ENCODE results near the gene SFXN4. TPM values are rescaled to one million over a fixed set of nuclear protein-coding genes. Genes with fewer than 3 reads are reported as not detected.

The SFXN4 gene
- total and polyA plus RNA-seq, 2 experiments from 2014 or later: 18.6 to 22.3 TPM

DNA sequence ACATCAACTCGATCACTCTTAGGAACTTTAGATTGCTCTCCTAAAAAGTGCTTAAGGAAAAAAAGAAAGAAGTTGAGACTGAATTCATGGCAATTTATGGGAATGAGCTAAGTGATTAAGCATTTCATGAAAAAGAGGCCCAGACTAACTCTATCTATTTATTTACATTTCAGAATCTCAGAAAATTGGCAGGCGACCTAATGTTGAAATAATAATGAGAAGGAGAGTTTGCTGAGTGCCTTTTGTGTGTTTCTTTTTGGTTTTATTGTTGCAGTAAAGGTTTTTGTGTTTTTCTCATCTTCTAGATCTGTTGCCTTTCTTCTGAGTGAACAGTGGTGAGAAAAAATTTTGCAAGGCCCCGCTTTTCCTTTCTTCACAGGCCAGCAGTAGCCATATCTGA is 45.7 kb upstream of the SFXN4 start:
- H3K36me3 Mint-ChIP-seq (ENCODE audit: low read depth): no peaks in the 10 kb centered on the region

More for the DNA sequence above, 45.7 kb upstream of the SFXN4 start:
- Mint-ChIP-seq H3K27ac (no peak overlapping the region), H3K4me1 (peaks cover 57% of the 10 kb centered on the region), H3K4me3 (no peak overlapping the region), H3K9me3 (no peaks in the 10 kb centered on the region), H3K27me3 (ENCODE audit: insufficient read depth, low read depth, poor library complexity) (peaks cover 30% of the 10 kb centered on the region)
- DNase-seq (ENCODE audit: low spot score) (no peak), ATAC-seq (no peak)
- Histone ChIP-seq H3K27me3 (ENCODE audit: insufficient read depth) (peaks cover 18% of the 10 kb centered on the region), H2AFZ (no peak overlapping the region), H3F3A (replicated peaks; ENCODE audit: low read depth) (peaks cover 6% of the 10 kb centered on the region; the same call in 1 of the 2 replicates), H4K20me1 (replicated peaks; ENCODE audit: insufficient read depth) (no peaks in the 10 kb centered on the region; the same call in 1 of the 2 replicates), H3K4me2 (no peak overlapping the region), H3K79me2 (replicated peaks; ENCODE audit: insufficient read depth) (no peaks in the 10 kb centered on the region), H3K4me1 (ENCODE audit: insufficient read depth) (peaks cover 48% of the 10 kb centered on the region), H3K4me3 (no peak overlapping the region), H3K36me3 (ENCODE audit: insufficient read depth) (no peaks in the 10 kb centered on the region), H3K9me2 (ENCODE audit: insufficient read depth) (no peaks in the 10 kb centered on the region), H3K27ac (ENCODE audit: low read depth) (no peak overlapping the region)
- TF ChIP-seq NANOG (IDR thresholded peaks at IDR 0.05; ENCODE audit: borderline replicate concordance): no peak
- TF ChIP-seq, protein P1, sequence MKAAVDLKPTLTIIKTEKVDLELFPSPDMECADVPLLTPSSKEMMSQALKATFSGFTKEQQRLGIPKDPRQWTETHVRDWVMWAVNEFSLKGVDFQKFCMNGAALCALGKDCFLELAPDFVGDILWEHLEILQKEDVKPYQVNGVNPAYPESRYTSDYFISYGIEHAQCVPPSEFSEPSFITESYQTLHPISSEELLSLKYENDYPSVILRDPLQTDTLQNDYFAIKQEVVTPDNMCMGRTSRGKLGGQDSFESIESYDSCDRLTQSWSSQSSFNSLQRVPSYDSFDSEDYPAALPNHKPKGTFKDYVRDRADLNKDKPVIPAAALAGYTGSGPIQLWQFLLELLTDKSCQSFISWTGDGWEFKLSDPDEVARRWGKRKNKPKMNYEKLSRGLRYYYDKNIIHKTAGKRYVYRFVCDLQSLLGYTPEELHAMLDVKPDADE (IDR thresholded peaks at IDR 0.05): no peak
- no peak for TF ChIP-seq ZNF331 (CRISPR knock-in tag; IDR thresholded peaks at IDR 0.05; ENCODE audit: low read depth)
- TF ChIP-seq, protein P2, sequence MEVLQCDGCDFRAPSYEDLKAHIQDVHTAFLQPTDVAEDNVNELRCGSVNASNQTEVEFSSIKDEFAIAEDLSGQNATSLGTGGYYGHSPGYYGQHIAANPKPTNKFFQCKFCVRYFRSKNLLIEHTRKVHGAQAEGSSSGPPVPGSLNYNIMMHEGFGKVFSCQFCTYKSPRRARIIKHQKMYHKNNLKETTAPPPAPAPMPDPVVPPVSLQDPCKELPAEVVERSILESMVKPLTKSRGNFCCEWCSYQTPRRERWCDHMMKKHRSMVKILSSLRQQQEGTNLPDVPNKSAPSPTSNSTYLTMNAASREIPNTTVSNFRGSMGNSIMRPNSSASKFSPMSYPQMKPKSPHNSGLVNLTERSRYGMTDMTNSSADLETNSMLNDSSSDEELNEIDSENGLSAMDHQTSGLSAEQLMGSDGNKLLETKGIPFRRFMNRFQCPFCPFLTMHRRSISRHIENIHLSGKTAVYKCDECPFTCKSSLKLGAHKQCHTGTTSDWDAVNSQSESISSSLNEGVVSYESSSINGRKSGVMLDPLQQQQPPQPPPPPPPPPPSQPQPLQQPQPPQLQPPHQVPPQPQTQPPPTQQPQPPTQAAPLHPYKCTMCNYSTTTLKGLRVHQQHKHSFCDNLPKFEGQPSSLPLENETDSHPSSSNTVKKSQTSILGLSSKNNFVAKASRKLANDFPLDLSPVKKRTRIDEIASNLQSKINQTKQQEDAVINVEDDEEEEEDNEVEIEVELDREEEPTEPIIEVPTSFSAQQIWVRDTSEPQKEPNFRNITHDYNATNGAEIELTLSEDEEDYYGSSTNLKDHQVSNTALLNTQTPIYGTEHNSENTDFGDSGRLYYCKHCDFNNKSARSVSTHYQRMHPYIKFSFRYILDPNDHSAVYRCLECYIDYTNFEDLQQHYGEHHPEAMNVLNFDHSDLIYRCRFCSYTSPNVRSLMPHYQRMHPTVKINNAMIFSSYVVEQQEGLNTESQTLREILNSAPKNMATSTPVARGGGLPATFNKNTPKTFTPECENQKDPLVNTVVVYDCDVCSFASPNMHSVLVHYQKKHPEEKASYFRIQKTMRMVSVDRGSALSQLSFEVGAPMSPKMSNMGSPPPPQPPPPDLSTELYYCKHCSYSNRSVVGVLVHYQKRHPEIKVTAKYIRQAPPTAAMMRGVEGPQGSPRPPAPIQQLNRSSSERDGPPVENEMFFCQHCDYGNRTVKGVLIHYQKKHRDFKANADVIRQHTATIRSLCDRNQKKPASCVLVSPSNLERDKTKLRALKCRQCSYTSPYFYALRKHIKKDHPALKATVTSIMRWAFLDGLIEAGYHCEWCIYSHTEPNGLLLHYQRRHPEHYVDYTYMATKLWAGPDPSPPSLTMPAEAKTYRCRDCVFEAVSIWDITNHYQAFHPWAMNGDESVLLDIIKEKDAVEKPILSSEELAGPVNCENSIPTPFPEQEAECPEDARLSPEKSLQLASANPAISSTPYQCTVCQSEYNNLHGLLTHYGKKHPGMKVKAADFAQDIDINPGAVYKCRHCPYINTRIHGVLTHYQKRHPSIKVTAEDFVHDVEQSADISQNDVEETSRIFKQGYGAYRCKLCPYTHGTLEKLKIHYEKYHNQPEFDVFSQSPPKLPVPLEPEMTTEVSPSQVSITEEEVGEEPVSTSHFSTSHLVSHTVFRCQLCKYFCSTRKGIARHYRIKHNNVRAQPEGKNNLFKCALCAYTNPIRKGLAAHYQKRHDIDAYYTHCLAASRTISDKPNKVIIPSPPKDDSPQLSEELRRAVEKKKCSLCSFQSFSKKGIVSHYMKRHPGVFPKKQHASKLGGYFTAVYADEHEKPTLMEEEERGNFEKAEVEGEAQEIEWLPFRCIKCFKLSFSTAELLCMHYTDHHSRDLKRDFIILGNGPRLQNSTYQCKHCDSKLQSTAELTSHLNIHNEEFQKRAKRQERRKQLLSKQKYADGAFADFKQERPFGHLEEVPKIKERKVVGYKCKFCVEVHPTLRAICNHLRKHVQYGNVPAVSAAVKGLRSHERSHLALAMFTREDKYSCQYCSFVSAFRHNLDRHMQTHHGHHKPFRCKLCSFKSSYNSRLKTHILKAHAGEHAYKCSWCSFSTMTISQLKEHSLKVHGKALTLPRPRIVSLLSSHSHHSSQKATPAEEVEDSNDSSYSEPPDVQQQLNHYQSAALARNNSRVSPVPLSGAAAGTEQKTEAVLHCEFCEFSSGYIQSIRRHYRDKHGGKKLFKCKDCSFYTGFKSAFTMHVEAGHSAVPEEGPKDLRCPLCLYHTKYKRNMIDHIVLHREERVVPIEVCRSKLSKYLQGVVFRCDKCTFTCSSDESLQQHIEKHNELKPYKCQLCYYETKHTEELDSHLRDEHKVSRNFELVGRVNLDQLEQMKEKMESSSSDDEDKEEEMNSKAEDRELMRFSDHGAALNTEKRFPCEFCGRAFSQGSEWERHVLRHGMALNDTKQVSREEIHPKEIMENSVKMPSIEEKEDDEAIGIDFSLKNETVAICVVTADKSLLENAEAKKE (CRISPR knock-in tag; IDR thresholded peaks at IDR 0.05): no peak
- TF ChIP-seq EZH2phosphoT487 (IDR thresholded peaks at IDR 0.05; ENCODE audit: unreplicated experiment): no peak
- TF ChIP-seq ZNF114 (CRISPR knock-in tag; IDR thresholded peaks at IDR 0.05): no peak
- TF ChIP-seq CREB1 (CRISPR knock-in tag; IDR thresholded peaks at IDR 0.05; ENCODE audit: low read depth): no peak
- TF ChIP-seq, protein P3, sequence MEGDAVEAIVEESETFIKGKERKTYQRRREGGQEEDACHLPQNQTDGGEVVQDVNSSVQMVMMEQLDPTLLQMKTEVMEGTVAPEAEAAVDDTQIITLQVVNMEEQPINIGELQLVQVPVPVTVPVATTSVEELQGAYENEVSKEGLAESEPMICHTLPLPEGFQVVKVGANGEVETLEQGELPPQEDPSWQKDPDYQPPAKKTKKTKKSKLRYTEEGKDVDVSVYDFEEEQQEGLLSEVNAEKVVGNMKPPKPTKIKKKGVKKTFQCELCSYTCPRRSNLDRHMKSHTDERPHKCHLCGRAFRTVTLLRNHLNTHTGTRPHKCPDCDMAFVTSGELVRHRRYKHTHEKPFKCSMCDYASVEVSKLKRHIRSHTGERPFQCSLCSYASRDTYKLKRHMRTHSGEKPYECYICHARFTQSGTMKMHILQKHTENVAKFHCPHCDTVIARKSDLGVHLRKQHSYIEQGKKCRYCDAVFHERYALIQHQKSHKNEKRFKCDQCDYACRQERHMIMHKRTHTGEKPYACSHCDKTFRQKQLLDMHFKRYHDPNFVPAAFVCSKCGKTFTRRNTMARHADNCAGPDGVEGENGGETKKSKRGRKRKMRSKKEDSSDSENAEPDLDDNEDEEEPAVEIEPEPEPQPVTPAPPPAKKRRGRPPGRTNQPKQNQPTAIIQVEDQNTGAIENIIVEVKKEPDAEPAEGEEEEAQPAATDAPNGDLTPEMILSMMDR (conservative IDR thresholded peaks at IDR 0.05; ENCODE audit: low read depth in 2 of 2): no peak
- TF ChIP-seq STAT1 (IDR thresholded peaks at IDR 0.05; ENCODE audit: unreplicated experiment): no peak
- TF ChIP-seq POLR2AphosphoS5 (IDR thresholded peaks at IDR 0.05; ENCODE audit: low read depth): no peak
- TF ChIP-seq EZH2 (IDR thresholded peaks at IDR 0.05; ENCODE audit: low read depth, unreplicated experiment): no peak
- no peak for TF ChIP-seq JUNB (IDR thresholded peaks at IDR 0.05; ENCODE audit: unreplicated experiment)
- TF ChIP-seq, protein P4, sequence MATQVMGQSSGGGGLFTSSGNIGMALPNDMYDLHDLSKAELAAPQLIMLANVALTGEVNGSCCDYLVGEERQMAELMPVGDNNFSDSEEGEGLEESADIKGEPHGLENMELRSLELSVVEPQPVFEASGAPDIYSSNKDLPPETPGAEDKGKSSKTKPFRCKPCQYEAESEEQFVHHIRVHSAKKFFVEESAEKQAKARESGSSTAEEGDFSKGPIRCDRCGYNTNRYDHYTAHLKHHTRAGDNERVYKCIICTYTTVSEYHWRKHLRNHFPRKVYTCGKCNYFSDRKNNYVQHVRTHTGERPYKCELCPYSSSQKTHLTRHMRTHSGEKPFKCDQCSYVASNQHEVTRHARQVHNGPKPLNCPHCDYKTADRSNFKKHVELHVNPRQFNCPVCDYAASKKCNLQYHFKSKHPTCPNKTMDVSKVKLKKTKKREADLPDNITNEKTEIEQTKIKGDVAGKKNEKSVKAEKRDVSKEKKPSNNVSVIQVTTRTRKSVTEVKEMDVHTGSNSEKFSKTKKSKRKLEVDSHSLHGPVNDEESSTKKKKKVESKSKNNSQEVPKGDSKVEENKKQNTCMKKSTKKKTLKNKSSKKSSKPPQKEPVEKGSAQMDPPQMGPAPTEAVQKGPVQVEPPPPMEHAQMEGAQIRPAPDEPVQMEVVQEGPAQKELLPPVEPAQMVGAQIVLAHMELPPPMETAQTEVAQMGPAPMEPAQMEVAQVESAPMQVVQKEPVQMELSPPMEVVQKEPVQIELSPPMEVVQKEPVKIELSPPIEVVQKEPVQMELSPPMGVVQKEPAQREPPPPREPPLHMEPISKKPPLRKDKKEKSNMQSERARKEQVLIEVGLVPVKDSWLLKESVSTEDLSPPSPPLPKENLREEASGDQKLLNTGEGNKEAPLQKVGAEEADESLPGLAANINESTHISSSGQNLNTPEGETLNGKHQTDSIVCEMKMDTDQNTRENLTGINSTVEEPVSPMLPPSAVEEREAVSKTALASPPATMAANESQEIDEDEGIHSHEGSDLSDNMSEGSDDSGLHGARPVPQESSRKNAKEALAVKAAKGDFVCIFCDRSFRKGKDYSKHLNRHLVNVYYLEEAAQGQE (IDR thresholded peaks at IDR 0.05; ENCODE audit: unreplicated experiment): no peak
